Measurements from ENCODE around the gene CILP.
"Not testable (repeated sequence)": the region's sequence is repeated elsewhere in the genome, so short reads cannot be mapped to it uniquely, and the experiment has no call there.

Gene CILP

DNA sequence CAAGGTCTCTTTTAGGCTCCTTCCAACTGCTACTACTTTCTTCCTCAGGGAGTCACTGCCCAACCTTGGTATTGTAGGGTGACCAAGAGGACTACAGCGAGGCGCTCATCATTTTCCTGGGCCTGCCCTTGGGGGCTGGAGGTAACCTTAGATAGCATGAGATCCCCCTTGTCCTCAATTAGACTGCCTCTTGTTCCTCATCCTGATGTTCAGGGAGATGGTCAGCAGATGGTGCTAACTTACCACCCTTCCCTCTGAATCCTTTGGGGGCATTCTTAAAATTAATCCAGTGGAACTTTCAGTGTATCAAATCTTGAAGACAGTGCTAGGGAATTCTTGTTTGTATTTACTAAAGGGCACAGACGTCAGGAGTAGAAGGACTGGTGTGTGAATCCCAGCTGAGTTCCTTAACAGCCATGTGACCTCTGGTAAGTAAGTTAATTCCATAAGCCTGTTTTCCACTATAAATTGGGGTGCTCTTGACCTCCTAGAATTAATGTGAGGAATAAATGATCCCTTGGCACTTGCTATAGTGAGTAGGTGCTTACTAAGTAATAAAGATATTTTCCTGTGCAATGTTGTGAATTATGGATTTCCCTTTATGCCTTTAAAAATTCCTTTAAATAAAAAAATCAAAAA lies 22.1 kb downstream of the CILP start:
- TF ChIP-seq, protein P1, sequence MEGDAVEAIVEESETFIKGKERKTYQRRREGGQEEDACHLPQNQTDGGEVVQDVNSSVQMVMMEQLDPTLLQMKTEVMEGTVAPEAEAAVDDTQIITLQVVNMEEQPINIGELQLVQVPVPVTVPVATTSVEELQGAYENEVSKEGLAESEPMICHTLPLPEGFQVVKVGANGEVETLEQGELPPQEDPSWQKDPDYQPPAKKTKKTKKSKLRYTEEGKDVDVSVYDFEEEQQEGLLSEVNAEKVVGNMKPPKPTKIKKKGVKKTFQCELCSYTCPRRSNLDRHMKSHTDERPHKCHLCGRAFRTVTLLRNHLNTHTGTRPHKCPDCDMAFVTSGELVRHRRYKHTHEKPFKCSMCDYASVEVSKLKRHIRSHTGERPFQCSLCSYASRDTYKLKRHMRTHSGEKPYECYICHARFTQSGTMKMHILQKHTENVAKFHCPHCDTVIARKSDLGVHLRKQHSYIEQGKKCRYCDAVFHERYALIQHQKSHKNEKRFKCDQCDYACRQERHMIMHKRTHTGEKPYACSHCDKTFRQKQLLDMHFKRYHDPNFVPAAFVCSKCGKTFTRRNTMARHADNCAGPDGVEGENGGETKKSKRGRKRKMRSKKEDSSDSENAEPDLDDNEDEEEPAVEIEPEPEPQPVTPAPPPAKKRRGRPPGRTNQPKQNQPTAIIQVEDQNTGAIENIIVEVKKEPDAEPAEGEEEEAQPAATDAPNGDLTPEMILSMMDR (IDR thresholded peaks at IDR 0.05; ENCODE audit: extremely low read depth, missing control alignments): peak; percentile 48
- peak; percentile 65 for DNase-seq (ENCODE audit: low spot score)

DNA sequence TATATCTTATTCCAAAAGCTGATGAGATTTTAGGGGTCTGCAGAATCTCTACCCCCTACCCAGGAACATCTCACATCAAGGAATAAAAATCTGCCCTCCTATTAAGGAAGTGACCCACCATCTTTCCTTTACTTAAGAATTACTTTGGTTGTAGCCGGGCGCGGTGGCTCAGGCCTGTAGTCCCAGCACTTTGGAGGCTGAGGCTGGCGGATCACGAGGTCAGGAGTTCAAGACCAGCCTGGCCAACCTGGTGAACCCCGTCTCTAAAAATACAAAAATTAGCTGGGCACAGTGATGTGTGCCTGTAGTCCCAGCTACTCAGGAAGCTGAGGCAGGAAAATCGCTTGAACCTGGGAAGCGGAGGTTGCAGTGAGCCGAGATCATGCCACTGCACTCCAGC lies 22.8 kb downstream of the CILP start:
- not testable (repeated sequence) for DNase-seq (ENCODE audit: low spot score)

DNA sequence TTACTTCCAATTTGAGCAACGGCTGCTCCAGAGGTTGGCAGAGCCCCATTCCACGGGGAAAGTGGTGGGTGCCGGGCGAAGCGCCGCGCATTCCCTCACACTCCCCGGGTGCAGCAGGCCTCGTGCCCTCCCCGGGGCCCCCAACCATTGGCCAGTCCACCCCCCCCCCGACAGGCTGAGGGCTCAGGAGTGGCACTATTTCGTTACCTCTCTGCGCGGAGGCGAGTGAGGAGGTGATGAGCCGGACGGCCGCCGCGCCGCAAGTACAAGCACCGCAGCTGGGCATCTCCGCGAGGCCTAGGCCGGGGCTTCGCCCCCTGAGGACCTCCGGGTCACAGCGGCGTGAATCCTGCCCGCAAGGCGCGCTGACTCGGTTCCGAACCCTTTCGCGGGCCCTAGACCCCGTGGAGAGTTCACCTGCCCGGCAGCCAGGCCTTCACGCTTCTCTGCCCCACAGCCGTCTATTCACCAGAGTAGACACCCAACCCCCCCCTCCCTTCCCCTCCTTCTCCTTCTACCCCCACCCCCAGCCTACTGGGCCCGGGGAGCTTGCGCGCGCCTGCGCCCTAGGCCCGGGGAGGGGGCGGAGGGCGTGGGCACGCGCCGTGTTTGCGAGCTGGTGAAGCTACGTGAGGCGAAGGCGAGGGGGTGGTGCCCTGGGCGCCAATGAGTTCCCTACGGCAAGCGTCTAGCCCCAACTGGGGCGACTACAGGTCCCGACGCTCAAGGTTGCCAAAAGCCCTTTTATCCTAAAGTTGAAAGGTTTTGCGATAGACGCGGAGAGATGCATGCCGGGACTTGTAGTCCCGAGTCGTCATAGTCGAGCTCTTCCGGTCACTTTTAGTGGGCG lies 26.2 kb downstream of the CILP start, which contains the start of gene CLPX:
Gene CLPX, minus strand, starts transcription at position 475 of the 850 bp plus-strand sequence. Its CDS starts 189 bp downstream, at position 286.
- TF ChIP-seq, protein P1 (IDR thresholded peaks at IDR 0.05; ENCODE audit: extremely low read depth, missing control alignments): no peak
- peak; percentile 93 for DNase-seq (ENCODE audit: low spot score)

DNA sequence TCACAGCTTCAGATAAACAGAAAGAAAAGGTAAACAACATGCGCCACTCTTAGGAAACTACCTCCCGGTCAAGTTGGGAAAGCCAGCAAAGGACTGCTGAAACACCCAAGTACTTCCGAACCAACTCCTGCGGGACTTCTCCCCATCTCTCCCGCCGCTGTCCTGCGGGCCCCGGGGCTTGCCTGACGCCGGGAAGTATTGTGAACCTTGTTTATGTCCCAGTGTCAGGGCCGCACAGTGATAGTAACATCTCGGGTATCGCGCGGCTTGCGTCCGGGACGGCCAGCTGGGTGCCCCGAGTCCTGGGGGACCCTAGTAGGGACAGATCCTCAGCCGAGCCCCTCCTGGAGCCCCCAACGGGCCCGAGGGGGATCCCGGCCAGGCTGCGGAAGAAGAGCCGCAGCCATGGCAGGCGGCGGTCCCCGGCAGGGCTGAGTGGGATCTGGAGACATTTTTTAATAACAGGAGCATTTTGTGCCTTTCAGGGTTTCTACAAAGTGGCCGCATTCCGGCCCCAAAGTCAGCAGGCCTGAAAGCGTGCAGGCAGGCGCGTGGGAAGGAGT lies 26.9 kb downstream of the CILP start:
- peak; percentile 57 for DNase-seq (ENCODE audit: low spot score)

DNA sequence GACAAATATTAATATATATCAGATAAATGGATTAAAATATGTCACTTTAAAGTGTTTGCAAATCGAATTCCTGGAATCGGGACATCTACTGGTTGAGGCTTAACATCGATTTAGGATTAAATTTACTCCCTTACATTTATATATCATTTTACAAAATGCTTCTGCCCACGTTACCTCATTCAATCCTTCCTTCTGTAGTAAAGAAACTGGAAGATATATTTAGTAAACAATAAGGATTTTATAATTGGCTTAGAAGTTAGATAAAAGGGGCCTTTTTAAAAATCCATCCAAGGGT lies 27.5 kb downstream of the CILP start:
- no peak for DNase-seq (ENCODE audit: low spot score)
- TF ChIP-seq, protein P1 (IDR thresholded peaks at IDR 0.05; ENCODE audit: extremely low read depth, missing control alignments): no peak

More for the DNA sequence above, 26.9 kb downstream of the CILP start:
- TF ChIP-seq, protein P1 (IDR thresholded peaks at IDR 0.05; ENCODE audit: extremely low read depth, missing control alignments): no peak

DNA sequence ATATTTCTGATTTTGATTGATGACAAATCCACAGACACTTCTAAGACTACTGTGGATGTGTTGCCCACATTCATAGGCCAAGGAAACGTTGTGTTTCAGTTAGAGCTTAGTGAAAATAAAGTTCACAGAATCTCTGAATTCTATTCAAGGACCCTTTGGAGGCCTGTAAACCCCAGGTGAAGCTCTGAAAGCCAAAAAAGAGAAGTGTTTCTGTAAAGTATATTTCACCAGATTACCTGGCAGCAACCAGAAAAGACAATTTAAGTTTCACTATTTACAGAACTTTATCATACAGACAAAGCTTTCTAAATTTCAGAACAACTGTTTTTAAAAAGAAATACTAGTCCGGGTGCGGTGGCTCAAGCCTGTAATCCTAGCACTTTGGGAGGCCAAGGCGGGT lies 28.7 kb downstream of the CILP start:
- DNase-seq (ENCODE audit: low spot score): peak; percentile 24
- TF ChIP-seq, protein P1 (IDR thresholded peaks at IDR 0.05; ENCODE audit: extremely low read depth, missing control alignments): no peak

DNA sequence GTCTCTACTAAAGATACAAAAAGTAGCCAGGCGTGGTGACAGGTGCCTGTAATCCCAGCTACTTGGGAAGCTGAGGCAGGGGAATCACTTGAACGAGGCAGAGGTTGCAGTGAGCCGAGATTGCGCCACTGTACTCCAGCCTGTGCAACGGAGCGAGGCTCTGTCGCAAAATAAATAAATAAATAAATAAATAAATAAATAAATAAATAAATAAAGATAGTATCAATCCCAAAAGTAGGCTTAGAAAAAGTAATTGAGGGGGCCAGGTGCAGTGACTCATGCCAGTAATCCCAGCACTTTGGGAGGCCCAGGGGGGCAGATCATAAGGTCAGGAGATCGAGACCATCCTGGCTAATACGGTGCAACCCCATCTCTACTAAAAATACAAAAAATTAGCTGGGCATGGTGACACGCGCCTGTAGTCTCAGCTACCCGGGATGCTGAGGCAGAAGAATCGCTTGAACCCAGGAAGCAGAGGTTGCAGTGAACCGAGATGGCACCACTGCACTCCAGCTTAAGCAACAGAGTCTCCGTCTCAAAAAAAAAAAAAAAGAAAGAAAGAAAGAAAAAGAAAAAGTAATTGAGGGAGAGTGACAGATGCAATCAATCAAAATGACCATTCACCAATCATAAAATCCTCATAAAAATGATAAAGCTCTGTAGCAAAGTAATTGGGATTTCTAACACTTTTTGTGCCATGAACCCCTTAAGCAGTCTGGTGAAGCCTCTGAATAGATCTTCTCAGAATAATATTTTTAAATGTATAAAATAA lies 29.5 kb downstream of the CILP start:
- not testable (repeated sequence) for DNase-seq (ENCODE audit: low spot score)

DNA sequence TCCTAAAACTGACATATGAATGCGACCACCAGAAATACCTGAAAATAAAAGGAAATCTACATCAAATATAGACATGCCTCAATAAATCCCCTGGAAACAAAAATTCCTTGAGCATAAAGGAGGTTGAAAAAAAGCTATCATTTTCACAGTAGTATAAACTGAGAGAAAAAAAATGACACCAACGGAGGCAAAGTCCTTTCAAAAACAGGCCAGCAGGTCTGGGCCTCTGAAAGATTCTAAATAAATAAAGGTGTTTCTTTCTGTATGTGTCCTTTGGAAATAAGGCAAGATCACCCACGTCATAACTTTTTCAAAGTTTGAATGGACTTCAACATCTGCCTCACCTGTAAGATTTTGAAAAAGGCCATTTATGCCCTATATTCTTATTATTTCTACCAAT lies 31.1 kb downstream of the CILP start:
- TF ChIP-seq, protein P1 (IDR thresholded peaks at IDR 0.05; ENCODE audit: extremely low read depth, missing control alignments): no peak
- no peak for DNase-seq (ENCODE audit: low spot score)

Data from GM20000 (cell line).